Head of caudate nucleus (tissue), 42 donors: ENCODE measurements around the gene FAM53B.

Experiments
- DNase-seq, 42 donors: peaks; one replicate each; pipeline versions ENCODE4 v3.0.0 to v3.0.0-alpha.2; 2020 to 2021; ENCODE audit warnings: mixed read lengths in 7 of 42
- intact Hi-C: fragments of 100-400 bp; cut with DNase I; formaldehyde crosslinking; loops from one replicate; pipeline ENCODE4 v1.15.0; 2022

FAM53B gene

GRCh38 chr10:124573726-124574455 lies 170.3 kb downstream of the FAM53B start:
- intact Hi-C loops, result no loop called here
- no peak for DNase-seq

DNA sequence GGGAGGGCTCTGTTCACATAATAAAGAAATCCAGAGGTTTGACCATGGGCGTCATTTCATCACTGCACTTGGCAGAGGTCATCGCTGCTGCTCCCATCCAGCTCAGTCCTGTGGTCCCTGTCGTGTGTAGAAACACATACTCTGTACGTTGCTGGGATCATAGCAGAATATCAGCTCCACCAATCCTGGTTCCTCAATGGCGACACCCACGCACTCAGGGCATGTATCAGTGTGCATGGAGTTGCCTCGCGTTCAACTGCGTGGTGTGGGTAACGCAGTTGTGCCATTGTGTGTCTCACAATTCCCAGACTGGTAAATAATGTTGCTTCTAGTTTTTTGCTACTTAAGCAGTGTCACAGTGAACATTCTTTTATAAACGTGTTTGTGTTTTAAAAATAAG lies 171.4 kb downstream of the FAM53B start:
- DNase-seq, result no peak
- intact Hi-C loops, result no loop called here

GRCh38 chr10:124570646-124571045 lies 173.5 kb downstream of the FAM53B start:
- intact Hi-C loops, result no loop called here
- DNase-seq, result no peak

DNA sequence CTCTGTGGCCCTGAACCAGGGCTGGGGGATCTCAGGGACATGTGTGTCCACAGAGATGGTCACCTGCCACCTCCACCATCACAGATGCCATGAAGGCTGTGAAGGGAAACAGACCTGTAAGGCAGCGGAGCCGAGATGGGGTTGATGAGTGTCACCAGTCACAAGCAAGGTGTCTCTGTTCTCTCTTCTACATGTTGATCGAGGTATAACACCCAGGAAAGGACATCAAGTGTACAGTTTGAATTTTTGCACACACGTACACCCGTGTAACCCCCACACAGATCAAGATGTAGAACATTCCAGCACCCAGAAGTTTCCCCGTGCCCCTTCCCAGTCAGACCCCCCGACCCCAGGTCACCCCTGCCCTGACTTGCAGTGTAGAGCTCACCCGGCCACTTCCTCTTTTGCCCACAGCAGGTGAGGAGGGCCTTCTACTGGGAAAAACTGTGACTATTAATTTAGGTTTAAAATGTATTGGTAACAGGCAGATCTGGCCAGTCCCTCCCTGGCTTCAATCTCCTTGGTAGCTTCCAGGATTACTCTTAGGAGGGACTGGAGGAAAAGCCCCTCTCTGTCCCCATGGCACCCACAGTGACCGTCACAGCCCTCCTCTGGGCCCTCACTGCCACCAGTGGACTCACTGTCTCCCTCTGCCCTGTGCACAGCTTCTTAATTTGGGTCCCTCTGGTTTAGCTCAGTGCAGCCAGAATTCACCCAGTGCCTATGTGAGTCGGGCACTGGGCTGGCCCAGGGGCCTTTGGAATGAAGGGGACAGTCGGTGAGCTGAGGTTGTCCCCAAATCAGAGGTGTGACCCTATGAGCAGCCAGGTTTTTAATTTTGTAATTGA lies 174.3 kb downstream of the FAM53B start:
- intact Hi-C loops, result no loop called here
- DNase-seq, result peak in 1 of 42 donors; percentile 13
